Neutrophil (primary cell): Measurements from ENCODE around the gene BDH1.

Source experiments
- H3K27ac ChIP-seq: fragments of 200-600 bp; sonication (generic); 2 replicates; pipeline ENCODE4 v1.5.1; 2016; ENCODE audit warnings: mild to moderate bottlenecking, moderate library complexity
- H3K27me3 ChIP-seq: fragments of 200-600 bp; sonication (generic); 2 replicates; pipeline ENCODE4 v1.6.0; 2016; ENCODE audit warnings: mild to moderate bottlenecking
- H3K36me3 ChIP-seq: fragments of 200-600 bp; sonication (generic); 2 replicates; pipeline ENCODE4 v1.5.1; 2017
- H3K4me1 ChIP-seq, 2 experiments: fragments of 200-600 bp in 1 of 2; sonication (generic) in 1 of 2; 1 replicate in 1 of 2; 2 replicates in 1 of 2; pipeline versions ENCODE4 v1.5.1 to v1.6.1; 2013 to 2016; ENCODE audit warnings: low read depth in 1 of 2, low read length in 1 of 2, mild to moderate bottlenecking in 1 of 2, moderate library complexity in 1 of 2; ENCODE audit not compliant: control insufficient read depth in 1 of 2, insufficient read depth in 1 of 2
- H3K4me3 ChIP-seq, 2 experiments: fragments of 200-600 bp in 1 of 2; sonication (generic) in 1 of 2; 1 replicate in 1 of 2; 2 replicates in 1 of 2; pipeline ENCODE4 v1.5.1; 2013 to 2016; ENCODE audit warnings: low read depth in 1 of 2, low read length in 1 of 2, mild to moderate bottlenecking in 1 of 2, moderate library complexity in 1 of 2
- H3K9me3 ChIP-seq: fragments of 200-600 bp; sonication (generic); 2 replicates; pipeline ENCODE4 v1.5.1; 2016
- TF ChIP-seq, protein P1 (sequence below): fragments of 200-600 bp; sonication (generic); IDR thresholded peaks from 2 replicates; pipeline ENCODE4 v1.5.1; 2016; ENCODE audit warnings: antibody characterized with exemption

The BDH1 gene

DNA sequence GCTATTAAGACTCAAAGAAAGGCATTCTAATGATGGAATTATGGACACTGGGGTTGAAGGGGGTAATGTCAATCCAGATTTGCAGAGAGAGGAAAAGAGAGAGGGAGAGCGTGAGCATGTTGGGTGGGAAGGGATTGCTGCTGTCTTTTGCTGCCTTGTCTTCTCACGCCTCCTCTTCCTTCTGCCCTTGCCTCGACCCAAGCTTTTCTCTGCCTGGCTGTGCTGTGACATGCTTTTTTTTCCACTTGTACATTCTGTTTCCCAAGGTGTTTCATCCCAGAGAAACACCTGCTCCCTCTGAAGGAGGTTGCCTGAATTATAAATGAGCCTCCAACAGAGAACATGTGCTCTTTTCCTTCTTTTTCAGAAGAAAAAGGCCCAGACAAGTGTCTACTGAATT is 80.3 kb downstream of the BDH1 start:
- H3K36me3 ChIP-seq: no peaks in the 10 kb centered on the region
- no peak overlapping the region for H3K27ac ChIP-seq
- no peak overlapping the region for H3K4me3 ChIP-seq
- no peaks in the 10 kb centered on the region for H3K9me3 ChIP-seq
- no peaks in the 10 kb centered on the region for H3K4me1 ChIP-seq
- TF ChIP-seq, protein P1, sequence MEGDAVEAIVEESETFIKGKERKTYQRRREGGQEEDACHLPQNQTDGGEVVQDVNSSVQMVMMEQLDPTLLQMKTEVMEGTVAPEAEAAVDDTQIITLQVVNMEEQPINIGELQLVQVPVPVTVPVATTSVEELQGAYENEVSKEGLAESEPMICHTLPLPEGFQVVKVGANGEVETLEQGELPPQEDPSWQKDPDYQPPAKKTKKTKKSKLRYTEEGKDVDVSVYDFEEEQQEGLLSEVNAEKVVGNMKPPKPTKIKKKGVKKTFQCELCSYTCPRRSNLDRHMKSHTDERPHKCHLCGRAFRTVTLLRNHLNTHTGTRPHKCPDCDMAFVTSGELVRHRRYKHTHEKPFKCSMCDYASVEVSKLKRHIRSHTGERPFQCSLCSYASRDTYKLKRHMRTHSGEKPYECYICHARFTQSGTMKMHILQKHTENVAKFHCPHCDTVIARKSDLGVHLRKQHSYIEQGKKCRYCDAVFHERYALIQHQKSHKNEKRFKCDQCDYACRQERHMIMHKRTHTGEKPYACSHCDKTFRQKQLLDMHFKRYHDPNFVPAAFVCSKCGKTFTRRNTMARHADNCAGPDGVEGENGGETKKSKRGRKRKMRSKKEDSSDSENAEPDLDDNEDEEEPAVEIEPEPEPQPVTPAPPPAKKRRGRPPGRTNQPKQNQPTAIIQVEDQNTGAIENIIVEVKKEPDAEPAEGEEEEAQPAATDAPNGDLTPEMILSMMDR: no peak
- peaks cover 34% of the 10 kb centered on the region for H3K27me3 ChIP-seq

GRCh38 chr3:197472151-197472550 is 83.6 kb downstream of the BDH1 start:
- H3K4me3 ChIP-seq: no peak overlapping the region
- no peaks in the 10 kb centered on the region for H3K36me3 ChIP-seq
- TF ChIP-seq, protein P1: no peak
- no peaks in the 10 kb centered on the region for H3K9me3 ChIP-seq
- no peaks in the 10 kb centered on the region for H3K4me1 ChIP-seq
- H3K27ac ChIP-seq: no peak overlapping the region
- H3K27me3 ChIP-seq: peaks cover 36% of the 10 kb centered on the region

GRCh38 chr3:197471221-197472010 is 84.4 kb downstream of the BDH1 start:
- no peaks in the 10 kb centered on the region for H3K4me1 ChIP-seq
- no peaks in the 10 kb centered on the region for H3K36me3 ChIP-seq
- peaks cover 43% of the 10 kb centered on the region for H3K27me3 ChIP-seq
- H3K27ac ChIP-seq: no peak overlapping the region
- H3K9me3 ChIP-seq: no peaks in the 10 kb centered on the region
- H3K4me3 ChIP-seq: no peak overlapping the region
- TF ChIP-seq, protein P1: no peak

- Histone ChIP-seq H3K27me3 (peaks cover 58% of the 10 kb centered on the region), H3K36me3 (no peaks in the 10 kb centered on the region), H3K27ac (no peak overlapping the region), H3K4me3 (no peak overlapping the region), H3K4me1 (no peaks in the 10 kb centered on the region), H3K9me3 (no peaks in the 10 kb centered on the region)
- TF ChIP-seq, protein P1: no peak
Measured at GRCh38 chr3:197468866-197469382, 86.8 kb downstream of the BDH1 start.

GRCh38 chr3:197468167-197468566 is 87.6 kb downstream of the BDH1 start:
- H3K4me1 ChIP-seq: no peaks in the 10 kb centered on the region
- TF ChIP-seq, protein P1: no peak
- no peaks in the 10 kb centered on the region for H3K9me3 ChIP-seq
- no peak overlapping the region for H3K27ac ChIP-seq
- peaks cover 58% of the 10 kb centered on the region for H3K27me3 ChIP-seq
- H3K4me3 ChIP-seq: no peak overlapping the region
- H3K36me3 ChIP-seq: no peaks in the 10 kb centered on the region
